ENCODE measurements around the gene BMPER. TPM values are rescaled to one million over a fixed set of nuclear protein-coding genes. Genes with fewer than 3 reads are reported as not detected.

Gene BMPER
- polyA plus RNA-seq, 1 donor: 22.7 TPM

GRCh38 chr7:34025600-34025999, 120.3 kb downstream of the BMPER start:
- no peak for DNase-seq

GRCh38 chr7:34026481-34027190, 121.3 kb downstream of the BMPER start:
- no peak for DNase-seq

GRCh38 chr7:34031156-34031555, 125.8 kb downstream of the BMPER start:
- no peak for DNase-seq

- no peak for DNase-seq
Measured at GRCh38 chr7:34034728-34035127, 129.4 kb downstream of the BMPER start.

- DNase-seq: no peak
Measured at GRCh38 chr7:34036051-34036920, 130.9 kb downstream of the BMPER start.

GRCh38 chr7:34036972-34037792, 131.8 kb downstream of the BMPER start:
- DNase-seq: no peak

GRCh38 chr7:34038816-34039470, 133.6 kb downstream of the BMPER start:
- no peak for DNase-seq

GRCh38 chr7:34041707-34042106, 136.4 kb downstream of the BMPER start:
- no peak for DNase-seq

GRCh38 chr7:34042406-34042805, 137.1 kb downstream of the BMPER start:
- DNase-seq: no peak

GRCh38 chr7:34043461-34044305, 138.3 kb downstream of the BMPER start:
- no peak for DNase-seq

GRCh38 chr7:34044306-34044643, 138.9 kb downstream of the BMPER start:
- no peak for DNase-seq

- DNase-seq: no peak
Measured at GRCh38 chr7:34044734-34045353, 139.5 kb downstream of the BMPER start.

GRCh38 chr7:34048445-34048844, 143.1 kb downstream of the BMPER start:
- no peak for DNase-seq

- DNase-seq: no peak
Measured at GRCh38 chr7:34054075-34054474, 148.7 kb downstream of the BMPER start.

- DNase-seq: no peak
Measured at GRCh38 chr7:34057136-34057535, 151.8 kb downstream of the BMPER start.

GRCh38 chr7:34057956-34058355, 152.6 kb downstream of the BMPER start:
- no peak for DNase-seq

GRCh38 chr7:34058801-34059135, 153.4 kb downstream of the BMPER start:
- no peak for DNase-seq

- no peak for DNase-seq
Measured at GRCh38 chr7:34059136-34059828, 153.9 kb downstream of the BMPER start.

GRCh38 chr7:34060196-34060947, 155.0 kb downstream of the BMPER start:
- no peak for DNase-seq

All from left kidney (tissue), 2 donors.